Right renal pelvis (tissue), 4 donors: ENCODE results near the gene SEPTIN3. TPM values are rescaled to one million over a fixed set of nuclear protein-coding genes. Genes with fewer than 3 reads are reported as not detected.

Experiments
- DNase-seq, 4 donors: peaks; one replicate each; pipeline ENCODE4 v3.0.0-alpha.2; 2013; ENCODE audit warnings: low read depth in 4 of 4, low spot score in 3 of 4, missing footprints in 1 of 4
- polyA plus RNA-seq, 4 donors: library from polyadenylated mRNA; unstranded; fragments of 120-200 nt; gene quantifications; one replicate each; pipeline ENCODE4 v1.2.1, GENCODE V29; 2013; ENCODE audit not compliant: insufficient read length in 4 of 4

SEPTIN3 gene, protein sequence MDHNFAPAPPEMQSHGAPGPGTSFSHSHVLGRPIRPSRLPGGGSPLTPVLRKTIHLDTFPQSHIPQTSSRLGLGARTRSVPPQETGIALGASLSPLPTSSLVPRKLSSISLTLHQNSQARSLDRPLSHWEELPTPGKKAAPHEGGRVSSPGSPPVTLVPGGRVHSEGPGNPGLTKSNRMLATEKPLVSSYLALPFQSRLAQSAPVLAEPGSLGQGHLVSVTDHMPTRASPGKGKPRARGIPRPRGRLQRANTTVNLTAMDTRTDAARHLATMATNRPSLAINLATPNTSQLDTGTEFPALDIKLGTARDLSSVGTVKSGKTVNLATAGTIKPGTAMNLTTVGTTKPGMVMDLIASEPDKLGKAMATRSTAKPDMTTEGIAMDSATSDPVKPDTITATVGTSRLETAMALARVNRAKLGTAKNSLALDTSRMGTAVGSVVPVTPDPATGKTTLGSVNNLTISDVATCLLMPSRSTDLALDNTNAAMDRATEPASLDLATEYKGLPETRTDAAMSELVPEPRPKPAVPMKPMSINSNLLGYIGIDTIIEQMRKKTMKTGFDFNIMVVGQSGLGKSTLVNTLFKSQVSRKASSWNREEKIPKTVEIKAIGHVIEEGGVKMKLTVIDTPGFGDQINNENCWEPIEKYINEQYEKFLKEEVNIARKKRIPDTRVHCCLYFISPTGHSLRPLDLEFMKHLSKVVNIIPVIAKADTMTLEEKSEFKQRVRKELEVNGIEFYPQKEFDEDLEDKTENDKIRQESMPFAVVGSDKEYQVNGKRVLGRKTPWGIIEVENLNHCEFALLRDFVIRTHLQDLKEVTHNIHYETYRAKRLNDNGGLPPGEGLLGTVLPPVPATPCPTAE
- polyA plus RNA-seq = 1 to 10 TPM; 4.9 to 7.6 (median 6.8) TPM

DNA sequence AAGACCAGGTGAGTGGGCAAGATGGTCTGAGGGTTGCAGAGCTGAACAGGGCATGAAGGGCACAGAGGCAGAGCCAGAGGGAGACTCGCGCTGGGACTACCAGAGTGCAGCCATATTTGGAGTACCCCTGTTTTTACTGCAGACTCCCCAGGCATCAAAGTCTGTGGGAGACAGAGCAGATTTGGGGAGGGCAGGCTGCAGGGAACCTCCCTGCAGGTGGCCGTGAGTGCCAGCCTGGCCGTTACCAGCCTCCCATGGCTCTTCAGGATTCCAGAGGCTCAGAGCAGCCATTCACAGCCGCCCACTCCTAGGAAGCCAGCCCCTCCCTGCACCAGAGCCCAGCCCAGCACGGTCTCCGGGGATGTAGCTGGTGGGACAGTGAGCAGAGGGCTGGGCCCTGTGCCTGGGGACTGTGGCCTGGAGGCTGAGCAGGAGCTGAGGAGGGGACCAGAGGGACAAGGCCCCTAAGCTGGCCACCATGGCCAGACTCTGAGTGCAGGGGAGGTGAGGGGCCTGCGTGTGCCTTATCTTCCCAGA lies at the start of gene SEPTIN3:
SEPTIN3 (plus strand) TSS at position 334 of the 537 bp plus-strand sequence. CDS start 2,050 bp downstream, outside the sequence.
- no peak for DNase-seq

DNA sequence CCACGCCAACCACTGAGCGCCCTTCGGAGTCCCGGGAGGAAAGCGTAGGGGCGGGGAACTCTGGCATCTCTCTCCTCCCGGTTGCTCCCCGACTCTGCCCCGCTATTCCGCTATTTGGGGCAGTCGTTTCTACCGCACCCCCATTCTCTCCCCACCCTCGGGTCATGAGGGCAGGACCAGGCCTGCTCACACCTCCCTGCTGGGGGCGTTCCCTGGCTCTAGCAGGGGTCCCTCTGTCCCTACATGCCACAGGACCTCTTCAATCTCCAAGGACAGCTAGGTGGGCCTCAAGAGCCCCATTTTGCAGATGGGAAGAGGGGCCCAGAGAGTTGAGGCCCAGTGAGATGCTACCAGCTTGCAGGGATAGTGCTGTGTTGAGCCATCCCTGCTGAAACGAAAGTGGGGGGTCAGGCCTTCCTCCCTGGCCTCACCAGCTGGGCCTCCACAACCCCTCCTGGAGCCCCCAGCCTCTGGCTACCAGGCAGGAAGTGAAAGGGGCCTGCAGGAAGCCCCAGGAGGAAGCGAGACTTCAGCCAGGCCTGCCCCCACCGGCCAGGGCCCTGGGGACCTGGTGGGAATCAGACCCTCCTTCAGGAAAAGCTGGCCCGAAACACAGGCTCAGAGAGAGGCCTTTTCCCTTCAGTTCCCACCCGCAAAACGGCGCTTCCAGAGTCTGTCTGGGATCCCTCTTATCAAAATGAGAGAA lies 48.8 kb upstream of the SEPTIN3 start:
- no peak for DNase-seq

DNA sequence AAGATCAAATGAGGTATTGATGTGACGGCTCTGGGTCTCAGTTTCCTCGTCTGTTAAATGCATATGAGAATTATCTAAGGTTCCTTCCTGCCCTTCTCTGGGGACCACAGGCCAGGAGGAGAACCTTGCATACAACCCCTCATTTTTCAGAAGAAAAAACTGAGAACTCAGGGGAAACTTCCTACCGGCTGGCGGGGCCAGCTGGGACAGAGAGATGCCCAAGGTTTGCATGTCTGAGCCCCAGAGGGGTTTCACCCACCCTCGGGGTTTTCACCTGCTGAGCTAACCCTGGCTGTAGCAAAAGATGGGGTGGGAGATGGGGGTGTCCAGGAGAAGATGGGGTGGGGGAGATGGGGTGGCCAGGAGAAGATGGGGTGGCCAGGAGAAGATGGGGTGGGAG lies 46.9 kb upstream of the SEPTIN3 start:
- DNase-seq = no peak

DNA sequence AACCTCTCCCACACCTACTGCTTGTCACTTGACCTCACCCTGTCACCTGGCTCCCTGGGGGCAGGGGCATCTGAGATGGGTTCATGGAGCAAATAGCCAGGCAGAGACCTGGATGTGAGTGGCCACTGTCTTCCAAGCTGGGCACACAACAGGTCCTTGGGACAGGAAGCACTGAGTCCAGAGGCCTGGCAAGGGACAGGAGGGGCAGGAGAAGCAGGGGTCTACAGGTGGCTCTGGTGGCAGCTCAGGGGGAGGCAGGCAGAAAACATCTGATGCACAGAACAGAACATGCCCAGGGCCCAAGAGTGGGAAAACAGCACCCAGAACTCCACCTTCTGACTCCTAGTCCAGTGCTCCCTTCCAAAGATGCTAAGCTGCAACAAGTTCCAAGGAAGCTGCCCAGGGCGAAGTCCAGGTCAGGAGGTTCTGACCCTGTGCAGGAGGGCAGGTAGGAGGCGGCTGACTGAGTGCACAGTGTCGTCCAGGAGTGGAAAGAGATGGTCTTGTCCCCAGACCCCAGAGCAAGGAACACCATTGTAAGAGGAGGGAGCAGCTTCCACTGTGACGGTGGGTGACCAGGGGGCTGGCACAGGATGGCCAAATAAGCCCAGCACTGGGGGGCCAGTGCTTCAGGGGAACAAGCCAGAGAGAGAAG lies 46.2 kb upstream of the SEPTIN3 start:
- DNase-seq = no peak

DNA sequence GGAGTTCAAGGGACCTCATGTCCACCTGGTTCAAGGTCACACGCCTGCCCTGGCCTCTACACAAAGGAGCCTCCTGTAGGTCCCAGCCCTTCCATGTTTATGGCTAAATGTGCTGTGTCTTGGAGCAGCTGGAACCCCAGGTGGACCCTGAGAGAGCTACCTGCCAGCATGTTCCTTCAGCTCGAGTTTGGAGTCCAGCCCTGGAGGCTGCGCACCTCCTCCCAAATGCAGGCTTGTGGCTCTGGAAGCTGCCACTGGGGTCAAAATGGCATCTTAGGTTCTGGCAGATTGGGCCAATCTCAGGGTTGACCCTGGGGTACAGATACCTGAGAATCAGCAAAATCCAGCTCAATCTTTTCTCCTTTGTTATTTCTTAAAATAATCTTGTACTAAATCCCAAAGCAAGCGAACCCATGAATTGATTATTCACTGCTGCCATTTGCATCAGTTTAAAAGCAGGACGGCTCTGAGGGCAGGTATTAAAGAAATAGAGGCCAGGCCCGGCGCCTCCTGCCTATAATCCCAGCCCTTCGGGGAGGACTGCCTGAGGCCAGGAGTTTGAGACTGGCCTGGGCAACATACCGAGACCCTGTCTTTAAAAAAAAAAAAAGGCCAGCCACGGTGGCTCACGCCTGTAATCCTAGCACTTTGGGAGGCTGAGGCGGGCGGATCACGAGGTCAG lies 45.5 kb upstream of the SEPTIN3 start:
- DNase-seq = no peak

DNA sequence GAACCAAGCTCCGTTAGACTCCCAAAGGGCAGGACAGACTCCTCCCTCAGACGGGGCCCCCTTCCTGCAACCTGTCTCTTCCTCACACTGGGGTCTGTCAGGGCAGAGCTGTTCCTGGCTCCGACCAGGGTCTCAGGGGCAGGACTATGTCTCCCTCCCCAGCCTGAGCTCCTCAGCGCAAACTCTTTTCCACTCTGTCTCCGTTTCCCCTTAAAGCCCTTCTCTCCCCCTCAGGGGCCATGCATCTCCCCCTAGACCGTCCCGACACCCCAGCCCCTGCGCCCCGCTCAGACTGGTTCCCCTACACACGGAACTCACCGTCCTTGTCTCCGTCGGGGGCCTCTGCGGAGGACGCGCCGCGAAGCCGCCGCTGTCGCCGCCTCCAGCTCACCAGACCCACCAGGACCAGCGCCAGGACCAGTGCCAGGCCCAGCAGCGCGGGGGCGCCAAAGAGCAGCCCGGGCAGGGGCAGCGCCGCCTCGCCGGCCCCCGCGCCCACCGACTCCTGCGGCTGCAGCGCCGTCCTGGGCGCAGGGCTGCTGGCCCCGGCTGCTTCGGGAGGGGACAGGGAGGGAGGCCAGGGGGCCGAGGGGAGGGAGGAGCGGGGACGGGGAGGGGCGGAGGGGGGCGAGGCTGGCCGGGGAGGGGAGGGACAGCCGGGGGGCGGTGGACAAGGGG lies 43.3 kb upstream of the SEPTIN3 start:
- no peak for DNase-seq

DNA sequence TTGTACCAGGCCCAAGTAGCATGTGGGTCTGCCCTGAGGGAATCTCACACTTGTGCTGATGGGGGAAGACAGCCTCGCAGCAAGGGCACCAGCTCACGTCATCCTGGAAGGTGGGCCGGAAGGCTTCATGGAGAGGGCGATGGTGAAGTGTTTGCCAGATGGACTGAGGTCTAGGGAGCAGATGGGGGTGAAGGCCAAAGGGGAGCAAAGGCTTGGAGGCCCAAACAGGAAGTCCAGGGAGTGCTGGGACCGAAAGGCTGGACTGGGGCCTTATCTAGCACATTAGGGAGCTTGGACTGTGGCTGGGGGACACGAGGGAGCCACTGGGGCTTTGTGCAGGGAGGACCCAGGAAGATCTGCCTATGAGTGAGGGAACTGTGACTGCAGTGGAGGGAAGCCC lies 41.4 kb upstream of the SEPTIN3 start:
- DNase-seq = no peak

DNA sequence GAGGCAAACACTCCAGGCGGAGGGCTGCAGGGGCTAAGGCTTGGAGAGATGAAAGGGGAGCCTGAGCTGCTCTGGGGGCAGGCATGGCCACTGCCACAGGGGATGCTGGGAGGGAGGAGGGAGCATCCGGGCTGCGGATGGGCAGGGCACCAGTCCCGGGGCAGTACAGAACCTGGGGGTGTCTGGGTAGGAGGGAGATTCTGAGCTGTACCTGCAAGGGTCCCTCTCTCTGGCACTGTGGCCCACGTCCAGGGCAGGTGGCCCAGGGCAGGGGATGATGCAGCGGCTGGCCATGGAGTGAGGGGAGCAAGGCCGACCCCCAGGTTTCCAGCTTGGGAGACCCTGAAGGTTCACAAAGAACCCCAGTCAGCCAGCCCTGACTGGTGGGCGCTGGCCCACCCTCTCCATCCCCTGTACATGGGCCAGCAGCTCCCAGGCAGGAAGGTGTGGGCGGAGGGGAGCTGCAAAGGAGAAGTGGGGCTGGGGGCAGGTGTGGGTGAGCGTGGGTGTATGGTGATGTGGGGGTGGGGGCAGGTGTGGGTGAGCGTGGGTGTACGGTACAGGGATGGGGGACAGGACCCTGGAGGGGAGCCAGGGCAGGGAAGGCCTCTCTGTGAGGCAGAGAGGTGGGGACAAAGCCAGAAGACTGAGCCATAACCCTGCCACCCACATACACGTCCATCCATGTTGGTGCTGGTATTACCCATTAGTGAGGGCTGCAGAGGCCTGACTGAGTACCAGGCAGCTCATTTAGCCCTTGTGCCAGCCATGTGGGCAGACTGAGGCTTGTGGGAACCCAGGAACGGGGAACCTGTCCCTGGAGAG lies 40.4 kb upstream of the SEPTIN3 start:
- no peak for DNase-seq

DNA sequence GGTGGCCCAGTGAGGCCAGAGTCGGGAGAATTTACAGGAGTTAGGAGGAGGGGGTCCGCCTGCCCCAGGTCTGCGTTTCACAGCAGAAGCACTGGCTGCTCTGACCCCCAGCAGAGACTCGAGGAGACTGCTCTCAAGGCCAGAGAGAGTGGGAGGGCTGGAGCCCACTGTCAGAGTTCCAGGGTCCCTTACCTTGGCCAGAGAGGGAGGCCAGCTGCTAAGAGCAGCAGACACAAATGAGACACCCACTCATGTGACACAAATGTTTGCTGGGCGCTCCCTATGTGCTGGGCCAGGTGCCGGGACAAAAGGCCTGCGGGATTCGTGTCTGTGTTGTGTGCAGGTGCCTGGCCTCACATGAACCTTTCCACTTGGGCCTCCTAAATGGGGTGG lies 39.8 kb upstream of the SEPTIN3 start:
- DNase-seq = no peak

DNA sequence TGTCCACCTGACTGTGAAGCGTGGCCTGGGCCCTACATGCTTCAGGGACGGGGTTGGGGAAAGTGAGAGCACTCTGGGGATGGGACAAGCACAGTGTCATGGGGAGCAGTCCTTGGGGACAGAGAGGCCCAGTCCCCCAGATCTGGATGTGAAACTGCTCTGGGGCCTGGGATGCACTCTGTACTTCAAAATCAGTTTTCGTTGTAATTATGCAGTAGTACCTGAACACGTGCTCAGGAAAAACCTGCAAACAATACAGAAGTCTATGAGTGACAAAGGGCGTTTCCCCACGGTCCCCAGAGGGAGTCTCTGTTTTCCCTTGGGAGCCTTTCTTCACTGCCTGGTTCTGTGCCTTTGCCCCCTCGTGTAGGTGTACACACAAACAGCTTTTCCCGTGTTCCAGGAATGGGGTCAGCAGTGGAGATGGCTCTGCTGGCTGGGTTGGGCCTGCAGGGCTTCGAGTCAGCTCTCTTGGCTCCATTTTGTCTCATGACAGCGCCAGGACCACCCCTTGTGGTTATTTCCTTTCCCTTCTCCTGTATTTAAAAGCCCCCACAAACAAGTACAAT lies 37.5 kb upstream of the SEPTIN3 start:
- DNase-seq = no peak

DNA sequence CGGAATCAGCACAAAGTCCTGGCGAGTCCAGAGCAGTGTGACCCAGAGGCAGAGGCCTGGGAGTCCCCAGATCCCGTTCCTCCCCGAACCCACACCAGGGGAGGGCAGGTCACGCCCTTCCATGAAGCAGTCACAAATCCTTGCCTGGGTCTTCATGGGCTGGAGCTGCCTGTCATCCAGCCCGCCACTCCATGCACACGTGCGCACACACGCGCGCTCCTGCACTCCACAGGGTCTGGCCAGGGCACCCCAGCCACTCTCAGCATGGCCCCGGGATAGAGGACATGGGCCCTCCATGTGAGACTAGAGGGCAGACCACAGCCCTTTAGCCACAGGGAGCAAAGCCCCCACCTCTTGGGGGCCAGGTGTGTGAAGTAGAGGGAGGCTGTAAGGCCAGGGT lies 36.9 kb upstream of the SEPTIN3 start:
- DNase-seq = no peak

DNA sequence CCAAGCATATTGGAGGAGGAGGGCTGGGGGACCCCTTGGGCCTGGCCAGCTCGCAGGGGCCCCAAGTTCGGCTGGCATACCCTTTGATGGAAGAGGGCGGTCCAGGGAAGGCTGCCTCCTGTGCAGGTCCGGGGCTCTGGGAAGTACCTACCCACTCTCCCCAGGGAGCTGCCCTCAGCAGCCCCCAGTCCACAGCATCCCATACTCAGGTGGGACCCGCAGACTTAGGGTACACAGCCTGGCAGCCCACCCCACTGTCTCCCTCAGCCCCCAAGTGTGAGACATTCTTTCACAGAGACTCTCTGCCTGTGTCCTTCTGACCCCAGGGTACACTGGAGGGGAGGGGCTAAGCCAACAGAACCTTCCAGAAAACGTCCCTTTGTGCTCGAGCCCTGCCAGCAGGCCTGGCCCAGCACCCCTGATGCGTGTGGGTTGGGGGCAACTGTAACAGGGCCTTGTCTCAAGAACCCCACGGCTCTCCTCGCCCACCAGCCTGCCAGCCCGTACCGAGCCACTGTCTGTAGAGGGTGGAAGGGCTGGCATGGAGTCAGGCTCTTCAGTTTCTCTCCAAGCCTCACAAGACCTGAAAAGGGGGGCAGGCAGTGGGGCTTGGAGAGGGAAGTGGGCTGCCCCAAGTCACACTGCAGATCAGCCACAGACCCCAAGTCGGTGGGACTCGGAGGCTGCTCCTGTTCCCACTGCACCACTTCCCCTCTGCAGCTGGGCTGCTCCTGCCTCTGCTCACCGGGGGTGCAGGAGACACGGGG lies 35.6 kb upstream of the SEPTIN3 start:
- no peak for DNase-seq

DNA sequence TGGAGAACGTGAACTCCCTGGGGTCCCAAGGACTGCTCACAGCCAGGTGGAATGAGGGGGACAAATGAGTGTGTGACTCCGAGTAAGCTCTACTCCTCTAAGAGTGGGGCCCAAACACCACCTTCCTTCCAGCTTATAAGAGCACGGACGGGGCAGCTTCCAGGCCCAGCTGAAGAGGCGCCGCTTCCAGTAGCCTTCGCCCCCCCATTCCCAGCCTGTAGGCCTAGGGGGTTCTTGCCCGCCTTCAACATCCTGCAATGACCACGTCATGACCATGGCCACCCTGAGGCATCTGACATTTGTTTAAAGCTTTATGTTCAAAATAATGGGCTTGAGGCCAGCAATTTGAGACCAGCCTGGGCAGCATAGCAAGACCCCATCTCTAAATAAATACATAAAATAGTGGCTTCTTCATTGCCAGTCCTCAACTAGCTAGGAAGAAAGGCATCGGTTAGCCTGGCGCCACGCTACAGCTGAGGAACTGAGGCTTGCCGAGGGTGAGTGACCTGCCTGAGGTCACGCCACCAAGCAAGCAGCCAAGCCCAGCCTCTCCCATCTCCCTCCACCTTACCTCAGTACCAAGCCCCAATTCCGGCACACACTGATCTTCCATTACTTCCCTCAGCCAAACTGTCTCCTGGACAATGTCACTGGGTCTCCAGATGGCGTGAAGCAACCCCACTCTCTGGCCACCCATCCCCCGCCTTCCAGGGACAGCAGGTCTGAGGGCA lies 34.8 kb upstream of the SEPTIN3 start:
- DNase-seq = no peak

DNA sequence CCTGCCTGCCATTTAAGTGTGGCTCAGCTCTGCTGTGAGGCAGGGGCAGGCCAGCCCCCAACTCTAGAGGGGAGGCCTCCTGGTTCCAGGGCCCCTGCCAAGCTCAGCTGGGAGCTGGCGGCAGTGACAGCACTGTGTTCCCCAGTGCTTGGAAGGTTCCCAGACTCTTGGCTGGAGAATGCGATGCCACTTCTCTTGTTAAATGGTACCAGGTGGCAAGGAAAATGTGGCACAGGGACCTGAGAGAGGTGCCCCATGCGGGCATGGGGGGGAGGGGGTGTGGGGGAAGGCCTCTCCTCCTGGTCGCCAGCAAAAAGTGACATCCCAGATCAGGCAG lies 34.3 kb upstream of the SEPTIN3 start:
- DNase-seq = no peak

DNA sequence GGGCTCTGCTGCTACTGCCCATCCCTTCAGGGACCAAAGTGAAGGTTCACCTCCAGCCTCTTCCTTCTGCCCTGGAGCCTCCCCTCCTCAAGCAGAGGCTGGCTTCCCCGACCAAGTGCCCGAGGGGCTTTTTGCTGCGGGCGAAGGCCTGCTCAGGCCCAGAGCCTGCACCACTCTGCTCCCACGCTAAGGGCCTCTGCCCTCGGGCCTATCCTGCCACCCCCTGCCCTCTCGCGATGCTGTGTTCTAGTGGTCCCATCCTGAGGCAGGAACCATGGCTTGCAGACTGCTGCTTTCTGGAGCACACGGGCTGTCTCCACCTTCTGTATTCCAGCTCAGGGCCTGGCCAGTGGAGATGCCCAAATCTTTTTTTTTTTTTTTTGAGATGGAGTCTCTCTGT lies 33.7 kb upstream of the SEPTIN3 start:
- DNase-seq = no peak

DNA sequence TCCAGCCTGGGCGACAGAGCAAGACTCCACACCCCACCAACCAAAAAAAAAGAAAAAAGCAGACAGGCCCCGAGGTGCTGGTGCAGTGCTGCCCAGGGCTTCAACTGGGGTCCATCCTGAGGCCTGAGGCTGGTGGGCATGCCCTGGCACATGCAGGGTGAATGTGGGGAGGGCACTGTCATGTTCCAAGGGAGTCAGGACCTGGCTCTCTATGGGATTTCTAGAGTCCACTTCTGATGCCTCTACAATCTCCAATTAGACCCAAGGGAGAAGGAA lies 32.4 kb upstream of the SEPTIN3 start:
- DNase-seq = no peak
